GM23338 (cell line): ENCODE results near the gene GSS. TPM values are rescaled to one million over a fixed set of nuclear protein-coding genes. Genes with fewer than 3 reads are reported as not detected.

Source experiments
- ATAC-seq: fragments of 200-7000 bp; cut with Tn5 transposase; 3 replicates; pipeline ENCODE4 v1.9.1; 2020
- DNase-seq: peaks from one replicate; pipeline ENCODE4 v3.0.0-alpha.2; 2015; ENCODE audit warnings: low spot score
- H2AFZ ChIP-seq: fragments of 200-600 bp; sonication (generic); 2 replicates; pipeline ENCODE4 v1.8.0; 2016; ENCODE audit warnings: antibody characterized with exemption, mild to moderate bottlenecking, moderate library complexity
- H3F3A ChIP-seq: fragments of 200-600 bp; sonication (generic); replicated peaks from 2 replicates; pipeline ENCODE4 v1.8.0; 2017; ENCODE audit warnings: antibody characterized with exemption, mixed run types, low read depth
- H3K27ac ChIP-seq: fragments of 200-600 bp; sonication (generic); 2 replicates; pipeline ENCODE4 v1.6.1; 2016; ENCODE audit warnings: low read depth
- H3K27me3 ChIP-seq: fragments of 200-600 bp; sonication (generic); 2 replicates; pipeline ENCODE4 v1.8.0; 2016; ENCODE audit warnings: mild to moderate bottlenecking, mixed run types, moderate library complexity; ENCODE audit not compliant: insufficient read depth
- H3K36me3 ChIP-seq: fragments of 200-600 bp; sonication (generic); 2 replicates; pipeline ENCODE4 v1.8.0; 2016; ENCODE audit warnings: mild to moderate bottlenecking; ENCODE audit not compliant: insufficient read depth
- H3K4me1 ChIP-seq: fragments of 200-600 bp; sonication (generic); 2 replicates; pipeline ENCODE4 v1.8.0; 2016; ENCODE audit warnings: mild to moderate bottlenecking, moderate library complexity; ENCODE audit not compliant: insufficient read depth
- H3K4me2 ChIP-seq: fragments of 200-600 bp; sonication (generic); 2 replicates; pipeline ENCODE4 v1.7.1; 2017; ENCODE audit warnings: mixed run types
- H3K4me3 ChIP-seq: fragments of 200-600 bp; sonication (generic); 2 replicates; pipeline ENCODE4 v1.6.1; 2016; ENCODE audit warnings: mixed run types
- H3K79me2 ChIP-seq: fragments of 200-600 bp; sonication (generic); replicated peaks from 2 replicates; pipeline ENCODE4 v1.8.0; 2017; ENCODE audit warnings: mild to moderate bottlenecking; ENCODE audit not compliant: insufficient read depth
- H3K9me2 ChIP-seq: fragments of 200-600 bp; sonication (generic); 2 replicates; pipeline ENCODE4 v1.8.0; 2017; ENCODE audit not compliant: insufficient read depth
- H4K20me1 ChIP-seq: fragments of 200-600 bp; sonication (generic); replicated peaks from 2 replicates; pipeline ENCODE4 v1.8.0; 2017; ENCODE audit warnings: mild to moderate bottlenecking; ENCODE audit not compliant: insufficient read depth
- H3K27ac Mint-ChIP-seq: 2 replicates; pipeline ENCODE4 v1.8.0; 2020; ENCODE audit warnings: inconsistent platforms, mild to moderate bottlenecking, moderate library complexity, mixed read lengths
- H3K27me3 Mint-ChIP-seq: 3 replicates; pipeline ENCODE4 v1.8.0; 2022; ENCODE audit warnings: low read depth, mild to moderate bottlenecking, moderate library complexity, mixed read lengths, inconsistent platforms; ENCODE audit not compliant: insufficient read depth, poor library complexity
- H3K36me3 Mint-ChIP-seq: 3 replicates; pipeline ENCODE4 v1.8.0; 2021; ENCODE audit warnings: low read depth, mild to moderate bottlenecking, inconsistent platforms, moderate library complexity, mixed read lengths
- H3K4me1 Mint-ChIP-seq: 3 replicates; pipeline ENCODE4 v1.8.0; 2020; ENCODE audit warnings: mild to moderate bottlenecking, inconsistent platforms, mixed read lengths
- H3K4me3 Mint-ChIP-seq: 3 replicates; pipeline ENCODE4 v1.8.0; 2021; ENCODE audit warnings: moderate library complexity, mild to moderate bottlenecking, inconsistent platforms, mixed read lengths
- H3K9me3 Mint-ChIP-seq: 3 replicates; pipeline ENCODE4 v1.8.0; 2020; ENCODE audit warnings: moderate library complexity, mild to moderate bottlenecking, inconsistent platforms, mixed read lengths
- CREB1 ChIP-seq: fragments of 250-450 bp; sonication (Bioruptor Pico); IDR thresholded peaks from 2 replicates; pipeline ENCODE4 v1.5.0; 2020; ENCODE audit warnings: low read depth, mild to moderate bottlenecking, moderate library complexity
- CTCF ChIP-seq, 2 experiments: fragments of 200-600 bp in 1 of 2; sonication (generic) in 1 of 2; conservative IDR thresholded peaks; 2 replicates each; pipeline versions ENCODE4 v1.5.1 to v1.6.1; 2016 to 2017; ENCODE audit warnings: antibody characterized with exemption in 2 of 2, low read depth in 2 of 2, mild to moderate bottlenecking in 2 of 2, moderate library complexity in 1 of 2
- EZH2 ChIP-seq: fragments of 200-600 bp; sonication (generic); IDR thresholded peaks from one replicate; pipeline ENCODE4 v1.8.0; 2017; ENCODE audit warnings: antibody characterized with exemption, mild to moderate bottlenecking, low read depth; ENCODE audit not compliant: unreplicated experiment
- JUNB ChIP-seq: IDR thresholded peaks from one replicate; pipeline ENCODE4 v1.6.1; 2016; ENCODE audit warnings: antibody characterized with exemption; ENCODE audit not compliant: unreplicated experiment
- NANOG ChIP-seq: IDR thresholded peaks from 2 replicates; pipeline ENCODE4 v1.6.1; 2016; ENCODE audit warnings: antibody characterized with exemption, borderline replicate concordance
- POLR2AphosphoS5 ChIP-seq: IDR thresholded peaks from 2 replicates; pipeline ENCODE4 v1.6.1; 2016; ENCODE audit warnings: antibody characterized with exemption, low read depth
- REST ChIP-seq: IDR thresholded peaks from one replicate; pipeline ENCODE4 v1.6.1; 2018; ENCODE audit warnings: antibody characterized with exemption; ENCODE audit not compliant: unreplicated experiment
- ZNF114 ChIP-seq: fragments of 250-450 bp; sonication (Bioruptor Pico); IDR thresholded peaks from 2 replicates; pipeline ENCODE4 v1.5.0; 2020; ENCODE audit warnings: mild to moderate bottlenecking, moderate library complexity
- ZNF331 ChIP-seq: fragments of 250-450 bp; sonication (Bioruptor Pico); IDR thresholded peaks from 2 replicates; pipeline ENCODE4 v1.5.0; 2020; ENCODE audit warnings: low read depth, mild to moderate bottlenecking, moderate library complexity
- ZNF462 ChIP-seq: fragments of 250-450 bp; sonication (Bioruptor Pico); IDR thresholded peaks from 2 replicates; pipeline ENCODE4 v1.5.0; 2020; ENCODE audit warnings: mild to moderate bottlenecking, moderate library complexity
- polyA plus RNA-seq: library from polyadenylated mRNA; unstranded; fragments of >200 nt; fragmentation: Nextera tagmentation; extraction: Ambion mirVana; gene quantifications from 2 replicates; pipeline ENCODE4 v1.2.1, GENCODE V29; 2016
- total RNA-seq: library from RNA; depleted of rRNA; stranded (reverse); fragments of >200 nt; shearing (Covaris generic); gene quantifications from 2 replicates; pipeline ENCODE4 v1.2.3, GENCODE V29; 2014

Gene GSS
- total and polyA plus RNA-seq, 2 experiments from 2014 or later = 34.0 to 63.3 TPM

- peaks cover 5% of the 10 kb centered on the region; the same call in 1 of the 2 replicates for H3K36me3 ChIP-seq
- 0 out of 2 replicates have a peak, but pooled peaks cover 3% of the 10 kb centered on the region for H3F3A ChIP-seq
- no peak overlapping the region for H2AFZ ChIP-seq
- TF ChIP-seq POLR2AphosphoS5 (no peak), EZH2 (no peak), NANOG (no peak)
- Mint-ChIP-seq H3K27ac (no peak overlapping the region), H3K36me3 (0 out of 3 replicates have a peak, but pooled peaks cover 19% of the 10 kb centered on the region), H3K4me1 (peaks cover 7% of the 10 kb centered on the region; the same call in 2 of the 3 replicates), H3K9me3 (no peaks in the 10 kb centered on the region), H3K27me3 (peaks cover 6% of the 10 kb centered on the region), H3K4me3 (no peak overlapping the region)
- H3K4me2 ChIP-seq = no peak overlapping the region
- no peak overlapping the region for H3K4me3 ChIP-seq
- ATAC-seq = no peak
- no peaks in the 10 kb centered on the region for H3K9me2 ChIP-seq
- no peaks in the 10 kb centered on the region for H3K27me3 ChIP-seq
- 0 out of 2 replicates have a peak, but pooled peaks cover 6% of the 10 kb centered on the region for H3K4me1 ChIP-seq
- DNase-seq = no peak
- peaks cover 4% of the 10 kb centered on the region; the same call in 1 of the 2 replicates for H4K20me1 ChIP-seq
- no peaks in the 10 kb centered on the region for H3K79me2 ChIP-seq
- no peak overlapping the region for H3K27ac ChIP-seq
Observed at GRCh38 chr20:34947336-34947735, 8.3 kb downstream of the GSS start.

- Mint-ChIP-seq H3K36me3 (0 out of 3 replicates have a peak, but pooled peaks cover 20% of the 10 kb centered on the region), H3K4me3 (no peak overlapping the region), H3K27me3 (peaks cover 6% of the 10 kb centered on the region), H3K4me1 (peaks cover 2% of the 10 kb centered on the region; the same call in 2 of the 3 replicates), H3K27ac (no peak overlapping the region), H3K9me3 (no peaks in the 10 kb centered on the region)
- Histone ChIP-seq H3K27me3 (no peaks in the 10 kb centered on the region), H3K4me3 (no peak overlapping the region), H3K79me2 (no peaks in the 10 kb centered on the region), H4K20me1 (peaks cover 4% of the 10 kb centered on the region; the same call in 1 of the 2 replicates), H3K27ac (no peak overlapping the region), H3K4me2 (no peak overlapping the region), H2AFZ (no peak overlapping the region), H3K4me1 (no peaks in the 10 kb centered on the region), H3F3A (0 out of 2 replicates have a peak, but pooled peaks cover 3% of the 10 kb centered on the region), H3K9me2 (no peaks in the 10 kb centered on the region), H3K36me3 (peaks cover 5% of the 10 kb centered on the region; the same call in 1 of the 2 replicates)
- ATAC-seq (no peak), DNase-seq (no peak)
- no peak for TF ChIP-seq JUNB
- no peak for TF ChIP-seq CREB1
- no peak for TF ChIP-seq EZH2
- no peak for TF ChIP-seq REST
- no peak for TF ChIP-seq ZNF462 (CRISPR knock-in tag)
- TF ChIP-seq ZNF114 (CRISPR knock-in tag) = no peak
- TF ChIP-seq CTCF (conservative IDR thresholded peaks at IDR 0.05; ENCODE audit: low read depth in 2 of 2) = no peak
- no peak for TF ChIP-seq POLR2AphosphoS5
- no peak for TF ChIP-seq ZNF331 (CRISPR knock-in tag)
Observed at GRCh38 chr20:34946661-34947060, 8.9 kb downstream of the GSS start.
